ENCODE data around the gene INAFM2.

INAFM2 gene

GRCh38 chr15:40327457-40327856 is 4.0 kb downstream of the INAFM2 start:
- H3K4me3 ChIP-seq (ENCODE audit: low read depth, low read length), result no peak overlapping the region

GRCh38 chr15:40328176-40328575 is 4.7 kb downstream of the INAFM2 start:
- no peak overlapping the region for H3K4me3 ChIP-seq (ENCODE audit: low read depth, low read length)

- no peak overlapping the region for H3K4me3 ChIP-seq (ENCODE audit: low read depth, low read length)
These were observed 5.3 kb downstream of the INAFM2 start for GRCh38 chr15:40328751-40329150.

- no peak overlapping the region for H3K4me3 ChIP-seq (ENCODE audit: low read depth, low read length)
These were observed 6.3 kb downstream of the INAFM2 start for GRCh38 chr15:40329804-40330203.

GRCh38 chr15:40330368-40330836 is 6.9 kb downstream of the INAFM2 start:
- no peak overlapping the region for H3K4me3 ChIP-seq (ENCODE audit: low read depth, low read length)

GRCh38 chr15:40331026-40331425 is 7.5 kb downstream of the INAFM2 start:
- H3K4me3 ChIP-seq (ENCODE audit: low read depth, low read length), result no peak overlapping the region

- H3K4me3 ChIP-seq (ENCODE audit: low read depth, low read length), result no peak overlapping the region
These were observed 8.1 kb downstream of the INAFM2 start for GRCh38 chr15:40331637-40332036.

- H3K4me3 ChIP-seq (ENCODE audit: low read depth, low read length), result no peak overlapping the region
These were observed 8.8 kb downstream of the INAFM2 start for GRCh38 chr15:40332113-40332781.

GRCh38 chr15:40333922-40334492 is 10.5 kb downstream of the INAFM2 start:
- no peak overlapping the region for H3K4me3 ChIP-seq (ENCODE audit: low read depth, low read length)

- no peak overlapping the region for H3K4me3 ChIP-seq (ENCODE audit: low read depth, low read length)
These were observed 11.0 kb downstream of the INAFM2 start for GRCh38 chr15:40334541-40334940.

- H3K4me3 ChIP-seq (ENCODE audit: low read depth, low read length), result no peak overlapping the region
These were observed 11.7 kb downstream of the INAFM2 start for GRCh38 chr15:40334941-40335795.

- no peak overlapping the region for H3K4me3 ChIP-seq (ENCODE audit: low read depth, low read length)
These were observed 12.6 kb downstream of the INAFM2 start for GRCh38 chr15:40335938-40336743.

- no peak overlapping the region for H3K4me3 ChIP-seq (ENCODE audit: low read depth, low read length)
These were observed 13.2 kb downstream of the INAFM2 start for GRCh38 chr15:40336744-40337122.

- H3K4me3 ChIP-seq (ENCODE audit: low read depth, low read length), result no peak overlapping the region
These were observed 14.1 kb downstream of the INAFM2 start for GRCh38 chr15:40337597-40337996.

GRCh38 chr15:40338041-40338657 is 14.7 kb downstream of the INAFM2 start:
- no peak overlapping the region for H3K4me3 ChIP-seq (ENCODE audit: low read depth, low read length)

GRCh38 chr15:40338921-40339620 is 15.6 kb downstream of the INAFM2 start:
- no peak overlapping the region for H3K4me3 ChIP-seq (ENCODE audit: low read depth, low read length)

GRCh38 chr15:40339621-40339945 is 16.1 kb downstream of the INAFM2 start:
- H3K4me3 ChIP-seq (ENCODE audit: low read depth, low read length), result no peak overlapping the region

GRCh38 chr15:40340038-40340739 is 16.7 kb downstream of the INAFM2 start:
- H3K4me3 ChIP-seq (ENCODE audit: low read depth, low read length), result no peak overlapping the region

GRCh38 chr15:40340740-40341400 is 17.4 kb downstream of the INAFM2 start, which contains the start of gene CCDC9B:
TSS of gene CCDC9B (minus strand) at chr15:40340939. CDS start at chr15:40340819, 120 bp downstream.
- no peak within 1 kb of the TSS for H3K4me3 ChIP-seq (ENCODE audit: low read depth, low read length)
